ENCODE data around the gene PMPCA. TPM values are rescaled to one million over a fixed set of nuclear protein-coding genes. Genes with fewer than 3 reads are reported as not detected.

PMPCA gene
- total and polyA plus RNA-seq, 12 donors: 59.3 to 85.2 (median 75.4) TPM

DNA sequence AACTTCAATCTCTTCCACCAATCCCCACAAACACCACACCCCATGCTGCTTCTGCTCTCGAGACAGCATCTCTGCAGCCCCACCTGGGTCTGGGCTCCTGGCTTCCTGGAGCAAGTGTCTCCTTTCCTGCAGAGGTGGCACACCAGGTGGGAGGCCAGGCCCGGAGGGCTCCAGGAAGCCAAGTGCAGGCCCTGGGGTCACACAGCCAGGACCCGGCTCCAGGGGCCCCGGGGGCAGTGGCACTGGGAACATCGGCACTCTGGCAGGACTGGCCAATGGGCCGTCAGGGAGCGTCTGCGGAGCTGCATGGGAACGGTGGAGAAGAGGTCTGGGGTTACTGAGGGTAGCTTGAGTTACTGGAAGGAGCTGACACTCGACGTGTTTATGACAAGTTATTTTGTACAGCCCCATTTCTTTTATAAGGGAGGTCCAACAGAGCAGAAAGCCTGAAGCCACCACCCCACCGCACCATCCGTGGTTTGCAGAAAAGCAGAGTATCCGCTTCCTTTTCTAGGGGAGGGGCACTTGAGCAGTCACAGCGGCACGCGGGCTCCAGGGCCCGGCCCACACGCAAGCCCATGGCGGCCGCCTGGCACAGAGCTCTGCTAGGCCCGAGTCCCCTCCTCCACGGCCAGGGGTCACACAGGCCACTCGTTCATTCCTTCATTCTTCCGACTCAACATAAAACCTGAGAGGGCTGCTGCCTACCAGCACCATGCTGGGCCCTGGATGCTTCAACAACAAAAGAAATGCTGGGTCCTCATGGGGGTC is 43.8 kb downstream of the PMPCA start:
- peaks cover 6 to 100% (median 83%) of the 10 kb centered on the region in 9 donors for H3K36me3 ChIP-seq
- 91 to 92% methylated on average over 25 of the region's 25 CpGs for WGBS, 2 donors
- ATAC-seq (peak in 1 of 8 donors; percentile 29), DNase-seq (no peak)
- H3K4me1 ChIP-seq: no peaks in the 10 kb centered on the region
- no peaks in the 10 kb centered on the region for H3K9me3 ChIP-seq
- H3K27ac ChIP-seq: no peak overlapping the region
- TF ChIP-seq, protein P1, sequence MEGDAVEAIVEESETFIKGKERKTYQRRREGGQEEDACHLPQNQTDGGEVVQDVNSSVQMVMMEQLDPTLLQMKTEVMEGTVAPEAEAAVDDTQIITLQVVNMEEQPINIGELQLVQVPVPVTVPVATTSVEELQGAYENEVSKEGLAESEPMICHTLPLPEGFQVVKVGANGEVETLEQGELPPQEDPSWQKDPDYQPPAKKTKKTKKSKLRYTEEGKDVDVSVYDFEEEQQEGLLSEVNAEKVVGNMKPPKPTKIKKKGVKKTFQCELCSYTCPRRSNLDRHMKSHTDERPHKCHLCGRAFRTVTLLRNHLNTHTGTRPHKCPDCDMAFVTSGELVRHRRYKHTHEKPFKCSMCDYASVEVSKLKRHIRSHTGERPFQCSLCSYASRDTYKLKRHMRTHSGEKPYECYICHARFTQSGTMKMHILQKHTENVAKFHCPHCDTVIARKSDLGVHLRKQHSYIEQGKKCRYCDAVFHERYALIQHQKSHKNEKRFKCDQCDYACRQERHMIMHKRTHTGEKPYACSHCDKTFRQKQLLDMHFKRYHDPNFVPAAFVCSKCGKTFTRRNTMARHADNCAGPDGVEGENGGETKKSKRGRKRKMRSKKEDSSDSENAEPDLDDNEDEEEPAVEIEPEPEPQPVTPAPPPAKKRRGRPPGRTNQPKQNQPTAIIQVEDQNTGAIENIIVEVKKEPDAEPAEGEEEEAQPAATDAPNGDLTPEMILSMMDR (IDR thresholded peaks at IDR 0.05): no peak
- intact Hi-C loops (cut with DNase I): no loop called here
- no peaks in the 10 kb centered on the region for H3K27me3 ChIP-seq
- H3K4me3 ChIP-seq: no peak overlapping the region

DNA sequence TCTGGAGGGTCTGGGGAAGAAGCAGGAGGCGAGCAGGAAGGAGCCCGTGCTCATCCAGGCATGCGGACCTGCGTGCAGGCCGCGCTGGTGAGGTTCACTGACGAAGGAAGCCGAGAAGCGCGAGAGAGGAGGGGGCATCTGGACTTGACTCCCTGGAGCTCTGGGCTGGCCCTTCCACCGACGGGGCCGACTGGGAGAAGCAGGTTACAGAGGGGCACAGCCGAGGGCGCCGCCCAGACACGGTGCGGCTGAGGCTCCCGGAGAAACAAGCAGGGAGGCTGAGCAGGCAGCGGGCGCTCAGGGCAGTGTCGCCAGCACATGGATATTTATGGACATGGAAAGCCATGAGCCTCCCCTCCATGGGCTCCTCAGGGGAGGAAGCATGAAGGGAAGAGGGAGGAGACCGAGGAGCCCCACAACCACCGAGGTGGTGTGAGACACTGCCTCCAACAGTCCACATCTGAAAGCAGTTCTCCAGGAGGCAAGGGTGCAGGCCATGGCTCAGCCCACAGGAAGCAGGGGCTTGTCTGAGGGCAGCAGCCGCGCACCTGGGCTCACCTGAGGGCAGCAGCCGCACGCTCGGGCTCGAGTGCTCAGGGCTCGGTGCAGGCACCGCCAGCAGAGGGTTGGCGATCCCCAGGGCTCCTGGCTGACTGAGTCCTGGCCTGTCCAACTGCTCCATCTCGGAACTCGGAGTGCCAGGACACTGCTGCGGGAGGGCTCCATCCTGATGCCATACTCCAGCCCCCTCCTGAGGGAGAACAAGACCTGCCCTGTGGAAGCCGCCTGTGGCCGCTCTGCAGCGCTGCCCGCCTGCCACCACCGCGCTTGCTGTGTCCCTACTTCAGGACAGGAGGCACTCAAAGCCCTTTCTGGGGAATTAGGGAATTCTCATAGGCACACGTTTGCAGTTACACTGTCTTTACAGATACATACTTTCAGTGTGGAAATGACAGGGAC is 44.9 kb downstream of the PMPCA start:
- WGBS, 2 donors: 92 to 95% methylated on average over 43 of the region's 43 CpGs
- H3K9me3 ChIP-seq: no peaks in the 10 kb centered on the region
- DNase-seq: no peak
- no peaks in the 10 kb centered on the region for H3K4me1 ChIP-seq
- TF ChIP-seq, protein P1 (IDR thresholded peaks at IDR 0.05): no peak
- no peak overlapping the region for H3K27ac ChIP-seq
- peaks cover 9 to 100% (median 83%) of the 10 kb centered on the region in 9 donors for H3K36me3 ChIP-seq
- H3K27me3 ChIP-seq: no peaks in the 10 kb centered on the region
- no peak overlapping the region for H3K4me3 ChIP-seq
- intact Hi-C loops (cut with DNase I): no loop called here
- ATAC-seq: peak in 3 of 8 donors; percentile 19 to 20 (median 19)

DNA sequence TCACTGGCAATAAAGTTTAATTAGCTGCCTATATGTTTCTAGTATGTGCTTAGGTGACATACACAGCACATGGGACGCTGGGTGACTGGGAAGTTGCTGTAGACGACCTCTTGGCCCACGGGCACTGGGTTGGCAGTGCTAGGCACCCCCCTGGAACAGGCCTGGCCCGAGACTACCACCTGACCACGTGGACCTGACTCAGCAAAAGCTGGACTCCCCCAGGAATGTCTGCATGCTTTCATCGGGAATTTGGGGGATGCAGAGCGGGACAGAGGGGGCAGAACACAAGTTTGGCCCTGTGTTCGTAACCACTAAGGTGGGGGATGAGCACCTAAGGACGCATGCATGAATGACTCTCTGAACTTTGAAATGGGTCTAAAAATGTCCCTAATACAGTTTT is 45.8 kb downstream of the PMPCA start:
- no peaks in the 10 kb centered on the region for H3K4me1 ChIP-seq
- WGBS, 2 donors: 90 to 91% methylated on average over 9 of the region's 9 CpGs
- no peak overlapping the region for H3K4me3 ChIP-seq
- no peaks in the 10 kb centered on the region for H3K9me3 ChIP-seq
- intact Hi-C loops (cut with DNase I): no loop called here
- H3K27ac ChIP-seq: no peak overlapping the region
- no peaks in the 10 kb centered on the region for H3K27me3 ChIP-seq
- DNase-seq (no peak), ATAC-seq (no peak)
- H3K36me3 ChIP-seq: peaks cover 12 to 100% (median 83%) of the 10 kb centered on the region in 9 donors
- TF ChIP-seq, protein P1 (IDR thresholded peaks at IDR 0.05): no peak

DNA sequence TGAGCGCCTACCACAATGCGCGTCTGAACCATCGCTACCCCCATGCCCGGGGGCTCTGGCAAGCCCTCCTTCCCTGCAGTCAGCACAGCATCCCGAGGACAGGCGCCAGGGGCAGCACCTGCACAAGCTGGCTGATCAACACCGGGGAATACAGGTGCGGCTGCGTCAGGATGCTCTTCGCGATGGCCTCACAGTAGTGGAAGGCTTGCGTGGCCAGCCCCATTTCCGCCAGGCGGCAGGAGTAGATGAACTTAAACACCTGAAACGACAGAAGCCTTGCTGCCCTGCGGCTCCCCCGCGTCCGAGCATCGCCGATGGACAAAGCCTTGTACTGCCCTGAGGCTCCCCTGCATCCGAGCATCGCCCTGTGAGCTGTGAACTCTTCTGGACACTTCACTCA is 46.9 kb downstream of the PMPCA start:
- H3K9me3 ChIP-seq: no peaks in the 10 kb centered on the region
- no peak overlapping the region for H3K4me3 ChIP-seq
- TF ChIP-seq, protein P1 (IDR thresholded peaks at IDR 0.05): no peak
- no peak for ATAC-seq
- no peaks in the 10 kb centered on the region for H3K4me1 ChIP-seq
- no peak for DNase-seq
- peaks cover 12 to 100% (median 86%) of the 10 kb centered on the region in 9 donors for H3K36me3 ChIP-seq
- H3K27ac ChIP-seq: no peak overlapping the region
- 97 to 98% methylated on average over 24 of the region's 24 CpGs for WGBS, 2 donors
- H3K27me3 ChIP-seq: no peaks in the 10 kb centered on the region
- intact Hi-C loops (cut with DNase I): no loop called here

Data from heart right ventricle (tissue), 16 donors.